Cardiac fibroblast (primary cell): ENCODE data around the gene RBM4.
"Not testable (repeated sequence)": the region's sequence is repeated elsewhere in the genome, so short reads cannot be mapped to it uniquely, and the experiment has no call there.

Experiments used
- DNase-seq, 2 donors: peaks; one replicate each; pipeline versions ENCODE4 v3.0.0 to v3.0.0-alpha.2; 2010; ENCODE audit warnings: low read depth in 2 of 2
- H3K4me3 ChIP-seq, 2 donors: replicated peaks in 1 of 2; 1 replicate in 1 of 2; 2 replicates in 1 of 2; pipeline ENCODE4 v1.5.1; 2011; ENCODE audit warnings: low read depth in 2 of 2, low read length in 2 of 2, mild to moderate bottlenecking in 2 of 2, moderate library complexity in 1 of 2
- TF ChIP-seq, protein P1 (sequence below): IDR thresholded peaks from one replicate; pipeline ENCODE4 v1.5.1; 2011; ENCODE audit warnings: low read depth, mild to moderate bottlenecking, low read length, inconsistent platforms

Gene RBM4

DNA sequence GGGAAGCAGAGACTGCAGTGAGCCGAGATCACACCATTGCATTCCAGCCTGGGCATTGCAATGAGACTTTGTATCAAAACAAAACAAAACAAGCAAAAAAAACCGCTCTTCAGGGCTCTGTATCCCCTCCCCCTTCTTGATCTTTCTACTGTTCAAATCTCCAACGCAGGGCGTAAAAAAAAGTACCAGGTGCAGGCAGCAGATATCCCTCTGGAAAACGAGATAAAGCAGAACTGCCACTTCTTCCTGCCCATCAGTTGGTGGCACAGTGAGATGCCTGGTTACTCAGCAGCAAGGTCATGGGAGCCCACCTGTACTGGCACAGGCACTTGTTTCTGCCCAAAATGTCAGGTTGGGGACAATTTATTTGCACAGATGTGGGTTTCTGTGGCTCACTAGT lies 34.3 kb upstream of the RBM4 start:
- H3K4me3 ChIP-seq: no peak overlapping the region
- no peak for DNase-seq
- TF ChIP-seq, protein P1, sequence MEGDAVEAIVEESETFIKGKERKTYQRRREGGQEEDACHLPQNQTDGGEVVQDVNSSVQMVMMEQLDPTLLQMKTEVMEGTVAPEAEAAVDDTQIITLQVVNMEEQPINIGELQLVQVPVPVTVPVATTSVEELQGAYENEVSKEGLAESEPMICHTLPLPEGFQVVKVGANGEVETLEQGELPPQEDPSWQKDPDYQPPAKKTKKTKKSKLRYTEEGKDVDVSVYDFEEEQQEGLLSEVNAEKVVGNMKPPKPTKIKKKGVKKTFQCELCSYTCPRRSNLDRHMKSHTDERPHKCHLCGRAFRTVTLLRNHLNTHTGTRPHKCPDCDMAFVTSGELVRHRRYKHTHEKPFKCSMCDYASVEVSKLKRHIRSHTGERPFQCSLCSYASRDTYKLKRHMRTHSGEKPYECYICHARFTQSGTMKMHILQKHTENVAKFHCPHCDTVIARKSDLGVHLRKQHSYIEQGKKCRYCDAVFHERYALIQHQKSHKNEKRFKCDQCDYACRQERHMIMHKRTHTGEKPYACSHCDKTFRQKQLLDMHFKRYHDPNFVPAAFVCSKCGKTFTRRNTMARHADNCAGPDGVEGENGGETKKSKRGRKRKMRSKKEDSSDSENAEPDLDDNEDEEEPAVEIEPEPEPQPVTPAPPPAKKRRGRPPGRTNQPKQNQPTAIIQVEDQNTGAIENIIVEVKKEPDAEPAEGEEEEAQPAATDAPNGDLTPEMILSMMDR: no peak

DNA sequence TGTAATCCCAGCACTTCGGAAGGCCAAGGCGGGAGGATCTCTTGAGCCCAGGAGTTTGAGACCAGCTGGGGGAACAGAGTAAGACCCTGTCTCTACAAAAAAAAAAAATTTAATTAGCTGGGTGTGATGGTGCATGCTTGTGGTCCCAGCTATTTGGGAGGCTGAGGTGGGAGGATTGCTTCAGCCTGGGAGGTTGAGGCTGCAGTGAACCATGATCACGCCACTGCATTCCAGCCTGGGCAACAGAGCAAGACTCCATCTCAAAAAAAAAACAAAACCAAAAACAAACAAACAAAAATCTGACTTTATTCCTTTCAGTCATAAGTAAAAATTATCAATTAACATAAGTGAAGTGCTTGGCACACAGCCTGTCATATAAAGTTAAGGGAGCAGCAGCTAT lies 31.9 kb upstream of the RBM4 start:
- H3K4me3 ChIP-seq, DNase-seq: not testable (repeated sequence)

DNA sequence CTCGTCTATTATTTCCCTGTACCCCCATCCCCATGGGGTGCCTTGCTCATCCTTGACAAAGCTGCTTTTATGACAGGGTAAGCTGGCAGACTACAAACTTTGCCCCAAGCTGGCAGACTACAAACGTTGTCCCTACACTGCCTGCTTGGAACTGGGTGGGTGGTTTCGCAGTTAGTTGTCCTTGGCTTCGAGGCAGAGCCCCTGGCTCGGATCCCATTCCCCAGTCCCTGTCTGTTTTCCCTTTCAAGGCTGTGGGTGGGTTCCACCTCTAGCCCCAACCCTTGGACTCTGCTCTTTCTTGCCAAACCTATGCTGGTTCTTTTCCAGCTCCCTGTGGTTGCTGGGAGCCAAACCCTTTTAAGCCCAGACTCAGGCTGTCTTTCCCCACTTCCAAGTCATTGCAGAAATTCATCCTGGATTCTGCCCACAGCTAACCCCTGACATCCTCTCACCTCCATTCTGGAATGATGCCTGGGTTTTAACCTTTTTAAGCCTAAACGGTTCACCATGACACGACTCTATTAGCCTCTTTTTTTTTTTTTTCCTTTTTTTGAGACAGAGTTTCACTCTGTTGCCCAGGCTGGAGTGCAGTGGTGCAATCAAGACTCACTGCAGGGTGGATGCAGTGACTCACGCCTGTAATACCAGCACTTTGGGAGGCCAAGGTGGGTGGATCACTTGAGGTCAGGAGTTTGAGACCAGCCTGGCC lies 31.2 kb upstream of the RBM4 start:
- no peak overlapping the region for H3K4me3 ChIP-seq
- peak; percentile 76 to 90 for DNase-seq
- TF ChIP-seq, protein P1: no peak

DNA sequence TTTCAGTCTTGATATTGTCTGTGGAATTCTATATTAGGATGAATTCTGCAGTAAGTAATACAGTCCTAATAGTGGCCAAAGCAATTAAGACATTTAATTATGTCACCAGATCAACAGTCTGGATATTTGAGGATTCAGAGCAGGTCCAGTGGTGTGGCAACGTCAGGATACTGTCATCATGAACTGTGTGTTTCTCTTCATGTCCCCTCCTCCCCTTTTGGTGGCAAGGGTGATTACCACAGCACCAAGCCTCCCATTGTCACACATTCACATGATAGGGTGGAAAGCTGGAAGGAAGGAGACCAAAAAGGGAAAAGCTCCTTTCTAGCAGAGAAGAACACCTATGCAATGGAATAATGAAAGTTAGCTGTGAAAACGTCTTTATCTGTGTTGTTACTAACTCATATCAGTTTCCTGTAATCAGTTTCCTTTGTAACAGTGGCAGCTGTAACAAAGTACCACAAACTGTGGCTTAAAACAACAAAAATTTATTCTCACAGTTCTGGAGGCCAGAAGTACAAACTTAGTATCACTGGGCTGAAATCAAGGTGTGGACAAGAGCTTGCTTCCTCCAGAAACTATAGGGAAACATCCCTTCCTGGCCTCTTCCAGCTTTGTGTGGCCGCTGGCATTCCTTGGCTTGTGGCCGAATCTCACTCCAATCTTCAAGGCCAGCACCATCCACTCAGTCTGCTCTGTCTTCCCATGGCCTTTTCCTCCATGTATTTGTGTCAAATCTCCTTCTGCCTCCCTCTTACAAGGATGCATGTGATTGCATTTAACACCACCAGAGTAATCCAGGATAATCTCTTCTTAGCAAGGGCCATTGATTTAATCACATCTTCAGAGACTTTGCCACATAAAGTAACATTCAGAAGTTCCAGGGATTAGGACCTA lies 28.5 kb upstream of the RBM4 start:
- TF ChIP-seq, protein P1: no peak
- no peak for DNase-seq
- no peak overlapping the region for H3K4me3 ChIP-seq

DNA sequence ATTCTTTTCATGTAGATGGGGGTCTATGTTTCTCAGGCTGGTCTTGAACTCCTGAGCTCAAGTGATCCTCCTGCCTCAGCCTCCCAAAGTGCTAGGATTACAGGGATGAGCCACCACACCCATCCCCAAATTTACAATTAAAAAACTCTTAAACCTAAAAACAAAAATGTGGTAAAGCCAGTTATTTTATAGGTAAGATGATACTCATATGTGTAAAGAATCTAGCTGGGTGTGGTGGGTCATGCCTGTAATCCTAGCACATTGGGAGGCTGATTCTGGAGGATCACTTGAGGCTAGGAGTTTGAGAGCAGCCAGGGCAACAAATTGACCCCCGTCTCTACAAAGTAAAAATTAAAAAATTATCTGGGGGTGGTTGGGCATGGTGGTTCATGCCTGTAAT lies 26.0 kb upstream of the RBM4 start:
- DNase-seq: no peak
- TF ChIP-seq, protein P1: no peak
- H3K4me3 ChIP-seq: no peak overlapping the region

DNA sequence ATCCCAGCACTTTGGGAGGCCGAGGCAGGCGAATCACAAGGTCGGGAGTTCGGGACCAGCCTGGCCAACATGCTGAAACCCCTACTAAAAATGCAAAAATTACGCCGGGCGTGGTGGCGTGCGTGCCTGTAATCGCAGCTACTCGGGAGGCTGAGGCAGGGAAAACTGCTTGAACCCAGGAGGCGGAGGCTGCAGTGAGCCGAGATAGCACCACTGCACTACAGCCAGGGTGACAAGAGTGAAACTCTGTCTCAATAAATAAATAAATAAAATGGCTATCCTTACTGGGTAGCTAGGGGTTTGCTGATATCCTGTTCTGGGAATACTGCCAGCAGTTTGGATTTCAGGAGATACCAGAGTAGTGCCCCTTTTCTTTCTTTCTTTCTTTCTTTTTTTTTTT lies 24.4 kb upstream of the RBM4 start:
- TF ChIP-seq, protein P1: no peak
- H3K4me3 ChIP-seq: no peak overlapping the region
- DNase-seq: peak in 1 of 2 donors; percentile 54
